Mesendoderm (in vitro differentiated cells): ENCODE results near the gene COL4A2.
A peak's percentile ranks its signal among the peaks of the same experiment; 100 is the strongest.

Source experiments
- DNase-seq: peaks from one replicate; pipeline ENCODE4 v3.0.0; 2013
- H2AK5ac ChIP-seq: 2 replicates; pipeline ENCODE4 v1.6.1; 2013; ENCODE audit warnings: low read length, inconsistent platforms
- H2BK120ac ChIP-seq: 2 replicates; pipeline ENCODE4 v1.6.1; 2013; ENCODE audit warnings: low read depth, mild to moderate bottlenecking, low read length, moderate library complexity, mixed read lengths
- H2BK15ac ChIP-seq: replicated peaks from 2 replicates; pipeline ENCODE4 v1.6.1; 2013; ENCODE audit warnings: low read depth, mild to moderate bottlenecking, moderate library complexity
- H2BK5ac ChIP-seq: 2 replicates; pipeline ENCODE4 v1.6.1; 2013; ENCODE audit warnings: low read length, inconsistent platforms
- H3K18ac ChIP-seq: 2 replicates; pipeline ENCODE4 v1.6.1; 2013; ENCODE audit warnings: mild to moderate bottlenecking, low read length, mixed read lengths
- H3K23ac ChIP-seq: one replicate; pipeline ENCODE4 v1.6.1; 2013; ENCODE audit warnings: low read length
- H3K27ac ChIP-seq: 2 replicates; pipeline ENCODE4 v1.5.1; 2013; ENCODE audit warnings: low read depth, mild to moderate bottlenecking, inconsistent platforms, low read length, moderate library complexity
- H3K27me3 ChIP-seq: 2 replicates; pipeline ENCODE4 v1.6.1; 2013; ENCODE audit warnings: low read length, control low read depth, mild to moderate bottlenecking, inconsistent platforms; ENCODE audit not compliant: insufficient read depth, poor library complexity
- H3K36me3 ChIP-seq: 2 replicates; pipeline ENCODE4 v1.6.1; 2013; ENCODE audit warnings: low read length, inconsistent platforms; ENCODE audit not compliant: control insufficient read depth, insufficient read depth
- H3K4ac ChIP-seq: one replicate; pipeline ENCODE4 v1.6.1; 2013; ENCODE audit warnings: low read depth, mild to moderate bottlenecking, low read length, moderate library complexity
- H3K4me1 ChIP-seq: 2 replicates; pipeline ENCODE4 v1.6.1; 2013; ENCODE audit warnings: low read depth, low read length, inconsistent platforms; ENCODE audit not compliant: control insufficient read depth
- H3K4me2 ChIP-seq: 2 replicates; pipeline ENCODE4 v1.6.1; 2013; ENCODE audit warnings: low read length
- H3K4me3 ChIP-seq: 2 replicates; pipeline ENCODE4 v1.5.1; 2013; ENCODE audit warnings: mild to moderate bottlenecking, low read length
- H3K56ac ChIP-seq: one replicate; pipeline ENCODE4 v1.6.1; 2013; ENCODE audit warnings: low read length
- H3K79me1 ChIP-seq: 2 replicates; pipeline ENCODE4 v1.6.1; 2013; ENCODE audit warnings: low read length, inconsistent platforms
- H3K79me2 ChIP-seq: 2 replicates; pipeline ENCODE4 v1.6.1; 2013; ENCODE audit warnings: mild to moderate bottlenecking, low read length; ENCODE audit not compliant: control insufficient read depth, insufficient read depth
- H3K9ac ChIP-seq: 2 replicates; pipeline ENCODE4 v1.6.1; 2013; ENCODE audit warnings: low read length, inconsistent platforms
- H4K5ac ChIP-seq: one replicate; pipeline ENCODE4 v1.6.1; 2013; ENCODE audit warnings: low read length
- H4K8ac ChIP-seq: one replicate; pipeline ENCODE4 v1.6.1; 2013; ENCODE audit warnings: low read depth, mild to moderate bottlenecking, control low read depth, low read length, moderate library complexity
- WGBS: extraction: QIAGEN DNeasy Blood & Tissue Kit; methylation state at CpG from one replicate; pipeline ENCODE4 v1.1.7; 2013; ENCODE audit warnings: low lambda C conversion rate, missing lambda C conversion rate; ENCODE audit not compliant: insufficient coverage; ENCODE audit errors: extremely low coverage; 5-methylcytosine and 5-hydroxymethylcytosine counted together

The COL4A2 gene

GRCh38 chr13:110398564-110399507 is 91.8 kb downstream of the COL4A2 start:
- H3K36me3 ChIP-seq, result no peaks in the 10 kb centered on the region
- no peak overlapping the region for H3K27ac ChIP-seq
- no peak overlapping the region for H2BK5ac ChIP-seq
- H3K18ac ChIP-seq, result no peak overlapping the region
- H2BK120ac ChIP-seq, result no peak overlapping the region
- H3K27me3 ChIP-seq, result no peaks in the 10 kb centered on the region
- H3K4me1 ChIP-seq, result no peaks in the 10 kb centered on the region
- no peak overlapping the region for H3K4me2 ChIP-seq
- no peak overlapping the region for H3K4ac ChIP-seq
- no peaks in the 10 kb centered on the region for H3K79me1 ChIP-seq
- no peak overlapping the region for H2AK5ac ChIP-seq
- no peak overlapping the region for H3K56ac ChIP-seq
- no peak overlapping the region for H2BK15ac ChIP-seq
- no CpG with 5 or more reads among the region's 7 CpGs for WGBS
- H3K9ac ChIP-seq, result no peak overlapping the region
- no peaks in the 10 kb centered on the region for H3K79me2 ChIP-seq
- H4K8ac ChIP-seq, result no peak overlapping the region
- peak; percentile 67 for DNase-seq
- no peak overlapping the region for H4K5ac ChIP-seq
- H3K23ac ChIP-seq, result no peak overlapping the region
- H3K4me3 ChIP-seq, result no peak overlapping the region

DNA sequence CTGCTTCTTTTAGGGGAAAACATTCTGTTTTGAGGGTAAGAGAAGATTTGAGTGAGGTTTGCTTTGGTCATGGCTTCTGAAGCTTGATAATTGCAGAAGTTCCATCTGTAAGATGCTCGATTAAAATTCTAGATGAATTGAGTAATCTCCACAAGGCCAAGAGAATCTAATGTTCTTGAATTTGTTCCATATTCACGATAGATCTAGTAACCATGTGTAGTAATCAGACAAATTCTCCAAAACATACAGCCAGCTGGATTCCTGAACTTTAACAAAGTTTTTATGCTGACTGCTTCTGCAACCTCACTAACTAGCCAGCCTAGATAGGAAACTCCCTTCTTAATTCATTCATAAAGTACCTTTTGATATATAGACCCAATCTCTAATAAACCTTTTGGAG is 92.7 kb downstream of the COL4A2 start:
- H3K27me3 ChIP-seq, result no peaks in the 10 kb centered on the region
- H3K4ac ChIP-seq, result no peak overlapping the region
- no peak overlapping the region for H3K9ac ChIP-seq
- no peak overlapping the region for H2BK5ac ChIP-seq
- no peak overlapping the region for H3K56ac ChIP-seq
- no peak overlapping the region for H3K23ac ChIP-seq
- no peak overlapping the region for H3K18ac ChIP-seq
- H4K5ac ChIP-seq, result no peak overlapping the region
- no peak overlapping the region for H3K4me3 ChIP-seq
- H3K4me2 ChIP-seq, result no peak overlapping the region
- no peak for DNase-seq
- no peak overlapping the region for H3K27ac ChIP-seq
- H3K79me2 ChIP-seq, result no peaks in the 10 kb centered on the region
- no peak overlapping the region for H4K8ac ChIP-seq
- no peak overlapping the region for H2BK15ac ChIP-seq
- H3K79me1 ChIP-seq, result no peaks in the 10 kb centered on the region
- no peak overlapping the region for H2AK5ac ChIP-seq
- H3K36me3 ChIP-seq, result no peaks in the 10 kb centered on the region
- H3K4me1 ChIP-seq, result no peaks in the 10 kb centered on the region
- no CpG with 5 or more reads among the region's 2 CpGs for WGBS
- H2BK120ac ChIP-seq, result no peak overlapping the region

DNA sequence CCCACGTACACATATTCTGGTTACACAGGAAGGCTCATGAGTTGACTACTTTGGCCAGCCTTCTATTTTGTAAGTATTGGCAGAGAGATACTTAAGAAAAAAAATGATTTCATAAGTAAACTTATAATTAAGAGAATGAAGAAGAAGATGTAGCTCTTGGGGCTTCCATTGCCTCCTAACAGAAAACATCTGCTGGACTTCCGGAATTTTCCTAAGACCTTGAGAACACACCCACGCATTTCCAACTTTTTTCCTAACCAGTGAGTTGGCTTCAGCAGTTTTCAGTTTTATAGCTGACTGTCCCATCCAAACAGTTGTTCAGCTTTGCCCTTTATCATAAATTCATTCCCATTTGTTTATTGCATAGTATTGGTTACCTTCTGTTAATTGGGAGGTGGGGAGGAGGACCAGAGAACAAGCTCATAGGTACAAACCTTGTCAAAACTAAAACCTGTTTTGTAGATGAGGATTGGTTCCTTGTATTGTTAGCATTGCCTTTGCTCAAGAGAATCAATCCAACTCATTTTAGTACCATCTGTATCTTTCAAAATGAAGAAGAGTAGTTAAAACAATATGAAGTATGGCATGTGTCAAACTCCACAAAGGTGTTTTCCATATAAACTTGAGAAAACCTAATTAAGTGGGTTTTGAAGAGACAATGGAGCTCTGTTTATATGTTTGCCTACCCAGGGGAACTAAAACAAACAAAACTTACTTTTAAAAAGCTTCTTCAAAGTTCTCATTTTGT is 93.9 kb downstream of the COL4A2 start:
- no peak overlapping the region for H3K4me2 ChIP-seq
- no peak overlapping the region for H2BK15ac ChIP-seq
- H3K56ac ChIP-seq, result no peak overlapping the region
- no peak overlapping the region for H3K23ac ChIP-seq
- no peak overlapping the region for H3K18ac ChIP-seq
- H3K4ac ChIP-seq, result no peak overlapping the region
- H3K9ac ChIP-seq, result no peak overlapping the region
- H2BK5ac ChIP-seq, result no peak overlapping the region
- no peaks in the 10 kb centered on the region for H3K79me2 ChIP-seq
- H2BK120ac ChIP-seq, result no peak overlapping the region
- H3K4me3 ChIP-seq, result no peak overlapping the region
- no peaks in the 10 kb centered on the region for H3K79me1 ChIP-seq
- H4K8ac ChIP-seq, result no peak overlapping the region
- no peaks in the 10 kb centered on the region for H3K4me1 ChIP-seq
- no CpG with 5 or more reads among the region's 3 CpGs for WGBS
- H3K36me3 ChIP-seq, result no peaks in the 10 kb centered on the region
- no peak overlapping the region for H3K27ac ChIP-seq
- H2AK5ac ChIP-seq, result no peak overlapping the region
- H3K27me3 ChIP-seq, result no peaks in the 10 kb centered on the region
- no peak for DNase-seq
- no peak overlapping the region for H4K5ac ChIP-seq

GRCh38 chr13:110402299-110403069 is 95.4 kb downstream of the COL4A2 start:
- WGBS, result no CpG with 5 or more reads among the region's 9 CpGs
- H3K4me1 ChIP-seq, result no peaks in the 10 kb centered on the region
- no peak overlapping the region for H3K56ac ChIP-seq
- H3K4ac ChIP-seq, result no peak overlapping the region
- no peaks in the 10 kb centered on the region for H3K27me3 ChIP-seq
- H2BK120ac ChIP-seq, result no peak overlapping the region
- H3K18ac ChIP-seq, result no peak overlapping the region
- H2BK15ac ChIP-seq, result no peak overlapping the region
- H3K4me3 ChIP-seq, result no peak overlapping the region
- no peak overlapping the region for H3K4me2 ChIP-seq
- no peak overlapping the region for H2AK5ac ChIP-seq
- H3K27ac ChIP-seq, result no peak overlapping the region
- H3K23ac ChIP-seq, result no peak overlapping the region
- H4K8ac ChIP-seq, result no peak overlapping the region
- DNase-seq, result no peak
- H3K79me2 ChIP-seq, result no peaks in the 10 kb centered on the region
- no peak overlapping the region for H2BK5ac ChIP-seq
- no peak overlapping the region for H4K5ac ChIP-seq
- no peaks in the 10 kb centered on the region for H3K79me1 ChIP-seq
- H3K9ac ChIP-seq, result no peak overlapping the region
- no peaks in the 10 kb centered on the region for H3K36me3 ChIP-seq

GRCh38 chr13:110403315-110403714 is 96.2 kb downstream of the COL4A2 start:
- Histone ChIP-seq H3K23ac (no peak overlapping the region), H2BK120ac (no peak overlapping the region), H3K4me3 (no peak overlapping the region), H3K27me3 (no peaks in the 10 kb centered on the region), H3K4ac (no peak overlapping the region), H3K79me2 (no peaks in the 10 kb centered on the region), H2AK5ac (no peak overlapping the region), H4K8ac (no peak overlapping the region), H3K9ac (no peak overlapping the region), H2BK5ac (no peak overlapping the region), H3K56ac (no peak overlapping the region), H3K4me1 (no peaks in the 10 kb centered on the region), H3K79me1 (no peaks in the 10 kb centered on the region), H3K18ac (no peak overlapping the region), H3K4me2 (no peak overlapping the region), H3K36me3 (no peaks in the 10 kb centered on the region), H2BK15ac (no peak overlapping the region), H3K27ac (no peak overlapping the region), H4K5ac (no peak overlapping the region)
- no CpG with 5 or more reads among the region's 1 CpG for WGBS
- DNase-seq, result no peak
